Fibroblast of skin of left biceps (primary cell): ENCODE data around the gene C1QTNF5.
"Not testable (repeated sequence)": the region's sequence is repeated elsewhere in the genome, so short reads cannot be mapped to it uniquely, and the experiment has no call there.

Experiments used
- DNase-seq, 2 experiments: peaks; one replicate each; pipeline ENCODE4 v3.0.0-alpha.2; 2013; ENCODE audit warnings: low read depth in 2 of 2

Gene C1QTNF5

GRCh38 chr11:119340335-119341221, at the start of gene C1QTNF5:
C1QTNF5 (minus strand) TSS chr11:119340883; CDS start chr11:119340397, 486 bp downstream.
- DNase-seq, result no peak

GRCh38 chr11:119389611-119390254, 49.0 kb upstream of the C1QTNF5 start:
- no peak for DNase-seq

GRCh38 chr11:119388103-119388502, 47.4 kb upstream of the C1QTNF5 start:
- no peak for DNase-seq

GRCh38 chr11:119384332-119384731, 43.6 kb upstream of the C1QTNF5 start:
- DNase-seq, result no peak

GRCh38 chr11:119382513-119382912, 41.8 kb upstream of the C1QTNF5 start:
- not testable (repeated sequence) for DNase-seq

GRCh38 chr11:119382101-119382500, 41.4 kb upstream of the C1QTNF5 start:
- DNase-seq, result no peak

- DNase-seq, result peak; percentile 83
Measured at GRCh38 chr11:119381181-119381988, 40.7 kb upstream of the C1QTNF5 start, which contains the start of gene USP2. USP2 (minus strand) TSS chr11:119381690; CDS start chr11:119373480, 8,210 bp downstream.

- DNase-seq, result no peak
Measured at GRCh38 chr11:119380827-119381180, 40.1 kb upstream of the C1QTNF5 start.

GRCh38 chr11:119380160-119380826, 39.6 kb upstream of the C1QTNF5 start:
- no peak for DNase-seq

GRCh38 chr11:119378851-119379465, 38.3 kb upstream of the C1QTNF5 start:
- DNase-seq, result no peak

GRCh38 chr11:119377961-119378667, 37.4 kb upstream of the C1QTNF5 start:
- no peak for DNase-seq

- no peak for DNase-seq
Measured at GRCh38 chr11:119377112-119377901, 36.6 kb upstream of the C1QTNF5 start.

GRCh38 chr11:119376197-119376847, 35.6 kb upstream of the C1QTNF5 start:
- no peak for DNase-seq

- DNase-seq, result peak in 1 of 2 experiments; percentile 9
Measured at GRCh38 chr11:119375337-119376196, 34.9 kb upstream of the C1QTNF5 start.

GRCh38 chr11:119374632-119375336, 34.1 kb upstream of the C1QTNF5 start:
- DNase-seq, result no peak

GRCh38 chr11:119373921-119374631, 33.4 kb upstream of the C1QTNF5 start:
- peak; percentile 29 to 47 for DNase-seq
